Left ventricle myocardium inferior (tissue), 1 donor: Measurements from ENCODE around the gene PTGIS. TPM values are rescaled to one million over a fixed set of nuclear protein-coding genes. Genes with fewer than 3 reads are reported as not detected.
"Not testable (repeated sequence)": the region's sequence is repeated elsewhere in the genome, so short reads cannot be mapped to it uniquely, and the experiment has no call there.

Experiments
- DNase-seq: peaks from one replicate; pipeline ENCODE4 v3.0.0-alpha.2; 2020
- H3K27ac ChIP-seq: fragments of 200-600 bp; replicated peaks from 2 replicates; pipeline ENCODE4 v1.8.0; 2021
- H3K27me3 ChIP-seq: fragments of 200-600 bp; 2 replicates; pipeline ENCODE4 v1.8.0; 2021; ENCODE audit warnings: low read depth
- H3K36me3 ChIP-seq: fragments of 200-600 bp; 2 replicates; pipeline ENCODE4 v1.8.0; 2021
- H3K4me1 ChIP-seq: fragments of 200-600 bp; 2 replicates; pipeline ENCODE4 v1.8.0; 2021
- H3K4me3 ChIP-seq: fragments of 200-600 bp; 2 replicates; pipeline ENCODE4 v1.8.0; 2021; ENCODE audit warnings: mild to moderate bottlenecking, moderate library complexity
- H3K9me3 ChIP-seq: fragments of 200-600 bp; replicated peaks from 2 replicates; pipeline ENCODE4 v1.8.0; 2021
- CTCF ChIP-seq: fragments of 200-600 bp; IDR thresholded peaks from 2 replicates; pipeline ENCODE4 v1.8.0; 2021; ENCODE audit warnings: antibody characterized with exemption, mild to moderate bottlenecking, borderline replicate concordance
- intact Hi-C: fragments of 100-400 bp; cut with micrococcal nuclease; formaldehyde crosslinking; loops from one replicate; pipeline ENCODE4 v1.11.0; 2022
- long read RNA-seq: library from polyadenylated mRNA; unstranded; transcript quantifications from one replicate; pipeline ENCODE4 v2.0.0, GENCODE V29; 2021
- total RNA-seq: library from RNA; stranded (reverse); fragmentation: NEBNext Ultra II Directional; extraction: Animal tissue kit (Norgen Biotek cat#: 25700); gene quantifications from one replicate; pipeline ENCODE4 v1.2.1, GENCODE V29; 2021
- donor health status: DM: no; HTN: yes; CAD: no; lungs with severe emphysema.

Gene PTGIS
- 26.3 TPM for total RNA-seq
- long read RNA-seq, full-length matches to known transcripts = 1 of 6 reads
- long read RNA-seq, partial matches to known transcripts = 1 of 6 reads
- long read RNA-seq, other reads (novel, unspliced or antisense) = 4 of 6 reads

DNA sequence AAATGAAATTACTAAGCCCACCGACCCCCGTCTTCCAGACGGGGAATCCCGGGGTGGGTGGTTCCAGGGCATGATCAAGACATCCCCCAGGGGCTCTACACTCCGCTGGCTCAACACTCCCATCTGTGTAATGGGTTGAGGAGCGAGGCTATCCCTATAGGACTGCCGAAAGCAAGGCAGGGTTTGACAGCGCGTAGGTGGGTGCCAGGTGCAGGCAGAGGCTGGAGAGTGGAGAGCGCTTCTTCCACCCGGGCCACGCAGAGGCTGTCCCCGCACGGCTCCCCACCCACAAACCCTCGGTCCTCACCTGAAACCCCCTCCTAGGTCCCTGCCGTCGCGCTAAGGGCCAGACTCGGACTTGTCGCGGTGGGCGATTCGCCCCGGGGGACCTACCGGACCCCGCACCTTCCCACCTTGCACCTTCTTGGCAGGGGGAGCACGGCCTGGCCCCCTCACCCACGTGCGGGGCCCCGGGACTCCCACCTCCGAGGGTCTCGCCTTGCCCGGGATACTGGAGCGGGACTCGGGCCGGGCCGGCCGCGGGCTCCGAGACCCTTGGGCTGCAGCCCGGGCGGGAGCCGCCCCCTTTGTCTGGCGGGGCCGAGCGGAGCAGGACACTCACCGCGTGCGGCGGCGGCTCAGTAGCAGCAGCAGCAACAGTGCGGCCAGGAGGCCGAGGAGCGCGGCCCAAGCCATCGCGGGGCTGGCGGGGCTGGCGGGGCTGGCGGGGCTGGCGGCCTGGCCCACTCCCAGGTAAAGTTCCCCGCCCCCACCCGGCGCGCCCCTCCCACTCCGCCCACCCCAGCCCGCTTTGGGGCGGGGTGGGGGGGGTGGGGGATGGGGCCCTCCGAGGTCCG, at the start of gene PTGIS:
PTGIS (minus strand) TSS at position 717 of the 857 bp plus-strand sequence; CDS start at position 696, 21 bp downstream.
- Histone ChIP-seq H3K9me3 (no peaks in the 10 kb centered on the region), H3K27me3 (peaks cover 67% of the 10 kb centered on the region), H3K4me1 (peaks cover 22% of the 10 kb centered on the region), H3K4me3 (peak within 1 kb of the TSS; percentile 71), H3K27ac (peak within 1 kb of the TSS; percentile 88), H3K36me3 (no peaks in the 10 kb centered on the region)
- DNase-seq = no peak
- no peak for TF ChIP-seq CTCF
- intact Hi-C loops = no loop called here

GRCh38 chr20:49617394-49617793, 49.5 kb upstream of the PTGIS start:
- not testable (repeated sequence) for H3K36me3 ChIP-seq, H3K4me1 ChIP-seq, DNase-seq, H3K4me3 ChIP-seq, H3K27ac ChIP-seq, H3K27me3 ChIP-seq
- intact Hi-C loops = loop anchor here (10.0 kb wide), 1 partner anchor 307 kb away; no protein-coding TSS in a partner anchor
- peaks cover 11% of the 10 kb centered on the region for H3K9me3 ChIP-seq

GRCh38 chr20:49616154-49617007, 48.4 kb upstream of the PTGIS start:
- H3K27ac ChIP-seq = peak overlapping the region; percentile 81
- intact Hi-C loops = loop anchor here (10.0 kb wide), 1 partner anchor 308 kb away; no protein-coding TSS in a partner anchor
- H3K27me3 ChIP-seq = no peaks in the 10 kb centered on the region
- no peak overlapping the region for H3K4me3 ChIP-seq
- H3K36me3 ChIP-seq = no peaks in the 10 kb centered on the region
- peaks cover 20% of the 10 kb centered on the region for H3K4me1 ChIP-seq
- H3K9me3 ChIP-seq = peaks cover under 1% of the 10 kb centered on the region
- DNase-seq = no peak
- TF ChIP-seq CTCF = no peak

DNA sequence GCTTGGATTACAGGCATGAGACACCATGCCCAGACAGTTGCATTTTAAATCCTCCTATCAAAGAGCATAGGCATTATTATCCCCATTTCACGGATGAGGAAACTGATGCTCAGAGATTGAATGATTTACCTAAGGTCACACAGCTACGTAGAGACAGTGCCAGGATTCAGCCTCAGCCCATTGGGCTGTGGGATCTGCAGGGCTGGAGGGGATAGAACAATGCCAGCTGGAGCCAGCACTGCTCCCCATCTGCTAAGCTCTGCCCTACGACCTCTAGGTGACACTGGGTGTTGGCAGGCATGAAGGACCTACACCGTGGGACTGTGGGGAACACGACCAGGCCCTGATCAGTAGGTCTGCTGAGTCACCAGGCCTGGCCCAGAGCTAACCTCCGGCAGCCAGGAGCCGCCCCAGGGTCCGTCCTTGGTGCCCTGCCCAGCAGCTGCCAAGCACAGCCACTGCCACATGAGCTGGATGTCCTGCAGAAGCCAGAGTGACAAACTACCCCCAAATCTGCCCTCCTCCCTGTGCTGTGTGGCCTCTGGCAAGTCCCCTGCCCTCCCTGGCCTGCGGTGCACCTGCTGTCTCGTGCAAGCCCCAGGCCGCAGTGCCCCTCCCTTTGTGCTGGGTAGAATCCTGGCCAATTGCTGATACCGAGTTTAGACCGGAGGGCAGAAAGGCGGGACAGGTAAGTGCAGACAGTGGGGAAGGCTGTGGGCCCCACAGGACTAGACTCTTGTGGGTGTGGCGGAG, 47.6 kb upstream of the PTGIS start:
- peaks cover 28% of the 10 kb centered on the region for H3K4me1 ChIP-seq
- H3K27ac ChIP-seq = peak overlapping the region; percentile 81
- no peak overlapping the region for H3K4me3 ChIP-seq
- intact Hi-C loops = loop anchor here (10.0 kb wide), 1 partner anchor 309 kb away; no protein-coding TSS in a partner anchor
- no peaks in the 10 kb centered on the region for H3K9me3 ChIP-seq
- H3K36me3 ChIP-seq = no peaks in the 10 kb centered on the region
- no peaks in the 10 kb centered on the region for H3K27me3 ChIP-seq
- TF ChIP-seq CTCF = no peak
- peak; percentile 82 for DNase-seq

- intact Hi-C loops = loop anchor here (10.0 kb wide), 1 partner anchor 310 kb away; no protein-coding TSS in a partner anchor
- not testable (repeated sequence) for H3K27me3 ChIP-seq, H3K4me3 ChIP-seq, H3K36me3 ChIP-seq, H3K9me3 ChIP-seq, DNase-seq
- Histone ChIP-seq H3K27ac (peak overlapping the region; percentile 81), H3K4me1 (peaks cover 29% of the 10 kb centered on the region)
Observed at GRCh38 chr20:49615051-49615400, 47.1 kb upstream of the PTGIS start.
